Hematopoietic multipotent progenitor cell treated with erythropoietin and hydrocortisone succinate and interleukin-3 and kit ligand, for 15 days (in vitro differentiated cells): ENCODE measurements around the gene ABLIM2.

Source experiments
- DNase-seq: peaks from one replicate; pipeline ENCODE4 v3.0.0-alpha.2; 2015; ENCODE audit warnings: low spot score

Gene ABLIM2

DNA sequence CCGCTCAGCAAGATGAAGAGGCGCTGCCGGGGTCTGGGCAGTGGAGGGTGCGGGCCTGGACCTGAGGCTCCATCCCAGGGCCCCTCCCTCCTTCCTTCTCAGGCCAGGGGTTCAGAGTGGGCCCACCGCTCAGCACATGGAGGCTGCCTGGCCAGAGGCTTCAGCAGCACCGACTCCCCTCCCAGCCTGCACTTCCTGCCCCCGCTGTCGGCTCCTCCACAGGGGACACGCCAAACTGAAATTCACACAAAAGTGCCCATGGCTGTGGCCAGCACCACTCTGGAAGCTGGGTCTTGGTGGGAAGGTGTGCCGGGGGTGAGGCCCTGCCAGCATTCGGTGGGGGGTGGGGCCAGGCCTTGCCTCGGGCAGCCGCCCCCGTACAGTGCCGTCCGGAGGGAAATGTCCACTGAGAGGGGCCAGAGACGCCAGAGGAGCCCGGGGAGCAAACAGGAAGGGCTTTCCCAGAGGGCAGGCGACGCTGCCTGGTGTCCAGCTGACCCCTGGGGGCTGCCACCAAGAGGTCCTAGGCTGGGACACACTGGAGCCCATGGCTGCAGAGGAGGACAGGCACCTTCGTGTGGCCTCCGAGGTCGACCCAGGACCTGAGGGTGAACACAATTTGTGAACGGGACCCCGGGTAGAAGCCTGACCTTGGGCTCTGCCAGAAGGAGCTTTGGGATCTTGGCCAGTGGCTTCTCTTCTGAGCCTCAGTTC is 134.4 kb downstream of the ABLIM2 start:
- no peak for DNase-seq

DNA sequence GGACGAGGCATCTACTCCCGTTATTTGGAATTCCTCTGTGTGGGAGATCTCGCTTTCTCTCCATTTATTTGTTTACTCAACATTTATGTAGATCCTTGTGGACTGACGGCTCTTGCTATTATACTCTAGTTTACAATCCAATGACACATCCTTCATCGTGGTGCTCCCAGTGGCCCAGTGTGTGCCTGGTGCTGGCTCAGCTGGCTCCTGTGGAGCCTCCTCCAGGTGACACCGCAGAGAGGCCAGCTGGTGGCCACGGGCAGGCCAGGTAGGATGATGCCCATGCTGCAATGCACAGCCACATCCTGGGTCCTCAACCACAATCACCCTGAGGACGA is 134.9 kb downstream of the ABLIM2 start:
- DNase-seq = no peak

DNA sequence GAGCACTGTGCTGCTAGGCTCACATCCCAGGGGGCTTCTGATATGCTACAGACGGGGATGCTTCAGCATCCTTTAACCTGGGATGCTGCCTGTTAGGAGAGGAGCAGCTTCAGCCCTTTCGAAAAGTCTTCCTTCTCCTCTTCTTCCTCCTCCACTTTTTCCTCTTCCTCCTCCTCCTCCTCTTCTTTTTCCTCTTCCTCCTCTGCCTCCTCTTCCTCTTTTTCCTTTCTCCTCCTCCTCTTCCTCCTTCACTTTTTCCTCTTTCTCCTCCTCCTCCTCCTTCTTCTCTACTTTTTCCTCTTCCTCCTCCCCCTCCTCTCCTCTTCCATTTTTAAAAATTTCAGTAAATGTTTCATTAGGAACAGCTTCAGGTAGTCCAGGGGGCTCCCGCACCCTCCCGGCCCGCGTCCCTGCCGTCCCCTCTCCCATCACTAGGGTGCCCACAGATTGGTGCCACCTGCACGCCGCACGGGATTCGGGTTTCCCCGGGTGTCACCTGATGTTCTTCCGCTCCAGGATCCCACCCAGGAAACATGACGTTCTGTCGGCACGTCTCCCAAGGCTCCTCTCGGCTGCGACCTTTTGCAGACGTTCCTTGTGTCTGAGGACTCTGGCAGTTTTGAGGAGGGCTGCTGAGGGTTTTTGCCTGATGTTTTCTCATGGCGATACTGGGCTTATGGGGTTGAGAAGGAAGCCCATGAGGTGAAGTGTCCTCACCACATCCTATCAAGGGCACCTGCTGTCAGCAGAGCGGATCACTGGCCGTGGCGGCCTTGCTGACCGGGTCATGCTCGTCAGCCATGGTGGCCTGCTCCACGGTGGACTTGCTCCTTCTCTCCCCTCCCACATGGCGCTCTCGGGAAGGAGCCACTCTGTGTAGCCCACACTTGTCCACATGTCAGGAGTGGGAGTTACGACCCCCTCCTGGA is 135.6 kb downstream of the ABLIM2 start:
- no peak for DNase-seq

DNA sequence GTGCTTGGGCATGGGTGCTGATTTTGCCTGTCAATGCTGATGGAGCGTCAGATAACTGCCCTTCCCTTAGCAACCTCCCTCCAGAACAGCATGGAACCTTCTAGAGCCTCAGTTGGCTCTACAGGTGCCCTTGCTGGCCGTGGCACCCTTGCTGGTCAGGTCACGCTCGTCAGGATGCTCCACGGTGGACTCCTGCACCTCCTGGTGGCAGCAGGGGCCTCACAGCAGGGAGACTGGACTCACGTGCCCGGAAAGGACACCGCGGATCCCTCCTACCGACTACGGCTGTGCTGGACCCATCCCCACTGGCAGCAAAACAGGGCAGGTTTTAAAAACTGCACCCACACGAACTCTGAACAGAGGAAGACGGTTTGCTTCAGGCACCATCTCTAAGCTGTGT is 136.8 kb downstream of the ABLIM2 start:
- no peak for DNase-seq

DNA sequence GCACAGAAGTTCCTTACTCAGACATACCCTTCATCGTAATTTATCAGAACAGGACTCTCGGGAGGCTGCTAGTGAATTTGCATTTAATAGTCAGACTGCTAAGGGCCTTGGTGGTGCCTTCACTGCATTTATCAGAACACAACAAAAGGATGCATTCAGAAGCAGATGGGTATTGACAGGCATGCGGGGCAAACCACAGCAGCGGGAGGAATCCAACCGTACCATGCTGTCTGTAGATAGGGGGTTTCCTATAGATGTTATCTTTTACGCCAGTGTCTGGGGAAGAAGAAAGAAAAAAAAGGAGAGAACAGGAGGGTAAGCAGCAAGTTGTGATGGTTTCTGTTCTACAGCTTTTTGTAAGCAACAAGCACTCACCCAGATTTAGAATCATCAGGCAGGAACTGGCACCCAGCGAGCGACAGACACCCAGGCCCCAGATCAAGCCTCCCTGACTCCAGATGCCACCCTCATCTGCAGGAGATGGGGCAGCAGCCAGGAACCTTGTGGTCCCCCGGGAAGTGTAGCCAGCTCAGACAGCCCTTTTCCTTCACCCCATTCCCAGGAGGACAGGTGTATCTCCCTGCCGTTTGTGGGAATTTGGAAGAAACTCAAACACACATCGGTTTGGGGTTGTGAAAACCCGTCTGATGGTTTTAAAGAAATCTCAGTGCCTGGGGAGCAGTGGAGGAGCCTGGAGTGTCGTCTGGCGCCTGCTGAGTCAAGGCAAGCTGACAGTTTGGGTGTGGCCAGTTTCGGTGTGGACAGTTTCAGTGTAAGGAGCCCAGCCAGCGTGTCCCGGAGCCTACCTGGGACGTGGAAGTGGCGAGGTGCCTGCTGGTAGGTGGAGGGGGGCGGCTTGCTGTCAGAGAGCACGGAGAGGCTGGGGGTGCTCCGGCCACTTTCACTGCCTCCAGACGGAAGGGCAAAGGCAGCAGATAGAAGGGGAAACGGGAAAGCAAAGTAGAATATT is 138.9 kb downstream of the ABLIM2 start:
- no peak for DNase-seq

DNA sequence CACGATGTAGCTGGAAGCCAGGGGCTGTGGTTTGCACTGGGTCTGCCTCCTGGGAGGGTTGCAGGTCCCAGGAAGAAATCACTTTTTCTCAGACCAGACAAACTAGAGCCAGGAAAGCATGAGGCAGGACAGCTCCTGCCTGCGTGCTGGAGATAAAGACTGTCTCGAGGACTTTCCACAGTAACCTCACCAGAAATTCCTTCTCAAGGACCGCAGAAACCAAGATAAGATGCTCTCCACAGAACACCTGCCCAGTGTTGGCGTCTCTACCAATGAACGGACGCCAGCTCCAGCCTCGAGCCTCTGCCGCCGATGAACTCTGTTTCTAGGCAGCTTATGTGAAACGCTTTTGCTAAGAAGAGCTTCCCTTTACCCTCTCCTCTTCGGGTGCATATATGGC is 142.1 kb downstream of the ABLIM2 start:
- DNase-seq = no peak

DNA sequence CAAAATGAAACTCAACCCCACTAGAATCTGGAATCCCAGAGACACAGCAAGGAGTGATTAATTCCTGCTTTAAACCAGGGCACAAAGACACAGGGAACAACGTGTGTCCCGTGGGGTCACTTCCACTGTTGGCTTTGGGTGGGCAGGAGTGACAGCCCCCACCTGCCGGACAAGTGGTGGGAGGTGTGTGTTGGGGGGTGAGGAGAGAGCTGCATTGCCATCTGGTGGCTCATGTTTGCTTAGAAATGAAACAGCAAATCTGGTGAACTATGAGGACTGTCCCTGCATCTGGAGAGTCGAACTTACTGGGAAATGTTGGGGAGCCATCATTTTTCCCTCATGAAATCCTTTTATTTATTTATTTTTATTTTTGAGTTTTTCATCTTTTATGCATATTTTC is 143.1 kb downstream of the ABLIM2 start:
- DNase-seq = no peak

DNA sequence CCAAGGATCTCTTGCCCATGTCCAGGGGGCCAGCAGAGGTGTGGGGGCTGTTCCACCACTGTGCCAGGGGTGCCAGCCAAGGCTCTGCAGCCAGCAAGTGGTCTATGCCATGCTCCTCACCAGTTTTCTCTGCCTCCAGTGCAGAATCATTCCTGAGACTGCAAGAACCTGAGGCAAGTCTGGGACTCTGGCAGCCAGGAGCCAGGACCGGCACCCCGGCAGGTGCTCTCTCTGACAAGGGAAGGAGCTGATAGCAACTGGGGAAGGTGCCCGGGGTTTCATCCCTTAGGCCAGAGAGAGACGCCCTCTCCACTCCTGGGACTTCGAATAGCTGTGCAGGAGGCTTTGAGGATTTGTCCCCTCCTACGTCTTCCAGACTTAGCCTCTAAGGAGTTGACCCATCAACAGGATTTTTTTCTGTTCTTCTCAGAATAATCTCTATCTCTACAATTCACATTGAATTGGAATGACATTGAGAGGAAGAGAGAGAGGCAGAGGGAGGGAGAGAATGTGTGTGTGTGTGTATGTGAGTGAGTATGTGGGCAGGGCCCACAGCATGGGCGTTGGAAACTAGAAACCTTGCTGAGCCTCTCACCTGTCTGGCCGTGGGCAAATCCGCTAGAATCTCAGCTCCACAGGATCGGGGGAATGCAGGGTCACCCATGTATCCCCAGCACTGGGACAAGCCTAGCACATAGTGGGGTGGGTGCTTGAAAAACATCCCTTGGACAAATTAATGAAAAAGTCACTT is 144.5 kb downstream of the ABLIM2 start:
- DNase-seq = no peak

DNA sequence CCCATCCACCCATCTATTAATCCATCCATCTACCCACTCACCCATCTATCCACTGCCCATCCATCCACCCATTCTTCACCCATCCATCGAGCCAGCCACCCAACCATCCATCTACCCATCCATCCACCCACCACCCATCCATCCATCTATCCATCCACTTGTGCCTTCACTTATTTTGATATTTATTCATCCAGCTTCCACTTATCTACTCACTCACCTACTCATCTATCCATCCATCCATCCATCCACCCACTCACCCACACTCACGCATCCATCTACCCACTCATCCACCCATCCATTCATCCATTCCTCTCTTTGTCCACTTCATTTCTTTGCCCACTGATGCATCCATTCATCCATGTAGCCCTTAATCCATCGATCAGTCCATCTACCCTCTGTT is 146.1 kb downstream of the ABLIM2 start:
- no peak for DNase-seq

DNA sequence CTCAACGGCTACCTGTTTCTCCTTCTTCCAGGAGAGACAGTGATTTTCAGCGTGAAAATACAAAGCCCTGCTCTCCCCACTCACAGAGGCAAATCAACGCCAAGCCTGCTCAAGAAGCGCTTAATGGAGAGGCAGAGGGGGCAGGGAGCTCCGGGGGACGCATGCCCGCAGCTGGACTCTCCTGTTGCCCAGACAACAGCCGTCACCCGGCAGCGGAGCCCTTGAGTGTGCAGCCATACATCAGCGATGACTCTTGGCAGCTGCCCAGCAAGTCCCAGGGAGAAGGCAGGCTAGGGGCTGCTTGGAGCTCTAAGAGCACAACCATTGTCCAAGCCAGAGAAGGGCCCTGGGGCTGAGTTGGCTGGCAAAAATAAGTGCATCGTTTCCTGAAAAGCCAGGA is 148.0 kb downstream of the ABLIM2 start:
- no peak for DNase-seq

DNA sequence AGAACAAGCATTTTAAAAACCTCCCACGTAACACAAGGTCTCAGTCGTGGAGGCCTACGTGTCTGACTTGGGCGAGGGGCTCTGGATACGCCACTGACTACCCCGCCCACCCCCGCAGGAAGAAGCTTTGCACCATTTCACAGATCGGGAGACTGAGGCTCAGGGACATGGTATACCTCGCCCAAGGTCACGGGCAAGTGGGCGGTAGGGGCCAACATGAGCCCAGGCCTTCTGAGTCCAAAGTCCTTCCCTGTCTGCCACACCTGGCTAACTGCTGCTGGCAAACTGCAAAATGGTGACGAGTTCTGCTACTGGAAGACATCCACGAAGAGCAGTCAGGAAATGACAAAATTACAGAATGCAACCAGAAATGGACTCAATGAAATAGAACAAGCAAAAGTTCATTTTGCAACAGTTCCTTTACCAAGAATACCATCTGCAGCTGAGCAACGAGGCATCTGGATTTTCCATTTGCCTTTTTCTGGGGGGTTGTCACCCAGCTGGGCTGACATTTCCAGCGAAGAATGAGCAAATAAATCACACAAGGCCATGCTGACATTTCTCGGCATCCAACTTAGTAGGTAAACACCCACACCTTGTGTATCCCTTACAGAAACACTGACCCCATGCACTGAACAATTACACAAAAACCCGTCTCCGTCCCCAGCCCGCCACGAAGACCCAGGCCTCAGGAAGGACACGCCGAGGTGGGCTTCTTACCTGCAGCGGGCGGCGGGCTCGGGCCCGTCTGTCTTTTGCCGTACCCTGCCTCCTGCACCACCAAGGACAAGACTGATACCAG is 148.7 kb downstream of the ABLIM2 start:
- no peak for DNase-seq

DNA sequence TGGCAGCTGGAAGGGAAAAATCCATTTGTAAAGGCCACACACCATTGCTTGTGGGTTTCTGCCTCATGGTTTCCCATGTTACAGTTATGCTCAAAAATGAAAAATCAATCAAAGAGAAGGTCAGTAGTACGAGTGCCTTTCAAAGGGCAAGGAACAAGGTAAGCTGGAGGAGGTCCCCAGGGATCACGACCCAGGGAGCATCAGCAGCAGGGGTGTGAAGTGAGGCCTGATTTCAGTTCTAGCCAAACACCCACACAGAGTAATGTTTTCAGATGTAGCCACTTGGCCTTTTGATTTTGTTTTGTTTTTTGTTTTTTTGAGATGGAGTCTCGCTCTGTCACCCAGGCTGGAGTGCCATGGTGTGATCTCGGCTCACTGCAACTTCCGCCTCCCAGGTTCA is 149.5 kb downstream of the ABLIM2 start:
- no peak for DNase-seq

DNA sequence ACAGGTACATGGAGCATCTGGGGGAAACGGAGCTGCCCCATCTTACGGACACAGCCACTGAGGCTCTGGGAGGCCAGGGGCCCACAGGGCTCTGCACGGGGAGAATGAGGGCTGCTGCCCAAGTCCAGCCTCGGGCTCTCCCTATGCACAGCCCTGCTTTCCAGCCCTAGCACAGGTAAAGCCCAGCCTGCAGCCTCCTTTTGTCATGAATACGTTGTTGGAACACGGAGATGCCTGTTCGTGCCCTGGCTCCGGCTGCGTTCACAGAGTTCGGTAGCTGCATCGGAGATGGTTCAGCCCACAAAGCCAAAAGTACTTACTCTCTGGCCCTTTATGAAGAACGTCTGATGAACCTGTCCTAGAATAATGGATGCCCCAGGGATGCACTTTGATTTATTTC is 150.2 kb downstream of the ABLIM2 start:
- no peak for DNase-seq

DNA sequence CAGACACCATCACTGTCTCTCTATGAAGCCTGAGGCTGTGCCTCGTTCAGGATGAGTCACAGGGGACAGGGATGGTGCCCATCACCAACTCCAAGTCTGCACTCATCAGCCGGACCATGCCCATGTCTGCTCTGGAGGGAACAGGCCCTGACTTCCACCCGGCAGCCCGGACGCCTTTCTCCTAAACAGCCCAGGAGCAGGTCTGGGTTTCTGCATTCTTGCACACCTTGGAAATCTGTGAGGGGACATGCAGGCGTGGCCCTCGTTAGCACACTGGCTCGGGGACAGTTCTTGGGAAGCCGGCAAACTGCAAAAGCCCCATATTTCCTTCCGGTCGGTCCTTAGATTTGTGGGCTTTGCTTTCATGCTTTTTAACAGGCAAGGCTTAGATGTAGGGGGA is 151.0 kb downstream of the ABLIM2 start:
- no peak for DNase-seq

DNA sequence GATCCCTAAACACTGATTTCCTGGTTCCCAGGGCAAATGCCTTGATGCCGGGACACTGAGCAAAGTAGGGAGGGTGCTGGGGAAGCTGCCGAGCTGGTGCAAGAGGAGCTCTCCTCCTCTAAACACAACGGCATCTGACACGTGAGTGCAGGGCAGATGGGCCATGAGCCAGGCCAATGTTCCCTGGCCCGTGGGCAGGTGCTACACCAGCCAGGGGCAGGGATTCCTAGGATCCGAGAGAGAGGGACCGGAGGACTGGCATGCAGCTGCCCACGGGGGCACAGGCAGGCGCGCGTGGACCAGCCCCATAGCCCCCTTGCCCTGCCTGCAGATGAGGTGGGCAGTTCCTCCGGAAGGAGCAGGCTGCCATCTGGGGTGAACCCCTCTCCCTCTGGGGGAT is 152.1 kb downstream of the ABLIM2 start:
- DNase-seq = no peak

DNA sequence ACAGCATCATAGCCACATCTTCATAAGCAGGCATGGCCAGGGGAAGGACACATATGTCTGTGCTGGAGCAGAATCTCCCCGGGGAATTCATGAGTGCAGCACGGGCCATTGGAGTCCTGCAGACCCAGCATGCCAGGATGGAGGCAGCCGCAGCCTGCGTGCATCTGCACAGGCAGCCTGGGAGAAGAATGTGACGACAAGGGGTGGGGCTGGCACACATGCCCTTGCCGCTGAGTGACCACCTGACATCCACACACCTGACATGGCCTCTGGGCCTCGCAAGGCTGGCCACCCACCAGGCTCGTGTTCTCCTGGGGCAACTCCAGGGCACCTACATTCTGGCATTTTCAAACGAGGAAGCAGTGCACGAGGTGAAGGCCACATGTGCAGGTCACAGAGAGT is 152.8 kb downstream of the ABLIM2 start:
- DNase-seq = no peak

DNA sequence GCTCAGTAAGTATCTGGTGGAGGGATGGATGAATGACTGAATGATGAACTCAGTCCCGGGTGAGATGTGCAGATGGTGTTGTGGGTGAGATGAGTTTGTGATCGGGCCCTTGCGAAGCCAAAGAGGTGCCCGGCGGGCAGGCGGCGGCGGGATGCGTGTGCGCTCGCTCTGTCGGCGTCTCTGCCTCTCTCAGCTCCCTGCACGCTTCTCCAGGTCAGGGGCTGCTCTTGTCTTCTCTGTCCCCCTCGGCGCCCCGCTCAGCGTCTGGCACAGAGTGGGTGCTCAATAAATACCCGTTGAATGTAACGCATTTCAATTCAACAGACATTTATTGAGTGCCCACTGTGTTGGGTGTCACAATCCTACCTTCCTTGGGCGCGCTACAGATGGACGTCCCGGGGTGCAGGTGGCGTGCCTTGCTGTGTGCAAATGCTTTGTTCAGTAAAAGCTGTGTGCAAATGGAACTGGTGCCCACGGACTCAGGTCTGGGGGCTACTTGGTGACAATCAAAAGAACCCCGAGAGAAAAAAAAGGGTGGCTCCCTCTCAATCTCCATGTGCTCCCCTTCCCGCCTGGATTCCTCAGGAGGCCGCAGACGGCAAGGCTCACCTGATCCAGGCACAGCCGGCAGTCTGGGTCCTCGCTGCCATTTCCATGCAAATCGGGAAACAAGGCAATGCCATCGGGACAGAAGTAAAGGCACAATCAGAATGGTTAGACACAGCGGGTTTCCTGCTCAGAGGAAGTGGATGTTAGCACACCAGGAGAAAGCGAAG is 153.4 kb downstream of the ABLIM2 start:
- no peak for DNase-seq

DNA sequence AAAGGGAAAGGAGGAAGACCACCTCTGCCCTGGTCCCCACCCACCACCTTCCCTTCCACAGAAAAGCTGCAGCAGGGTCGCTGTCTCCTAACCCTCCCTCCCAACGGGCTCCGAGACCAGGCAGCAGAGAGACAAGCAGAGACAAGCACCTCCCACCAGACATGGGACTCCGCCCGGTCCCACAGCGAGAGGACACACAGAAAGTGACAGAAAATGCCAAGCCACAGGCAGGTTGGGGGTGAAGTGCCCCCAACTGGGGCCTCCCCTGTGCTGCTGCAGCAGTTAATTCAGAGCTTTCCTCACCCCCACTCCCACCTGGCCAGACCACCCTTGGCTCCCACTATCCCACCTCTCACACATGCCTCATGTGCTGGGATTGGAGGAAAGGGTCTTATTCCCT is 154.5 kb downstream of the ABLIM2 start:
- no peak for DNase-seq

DNA sequence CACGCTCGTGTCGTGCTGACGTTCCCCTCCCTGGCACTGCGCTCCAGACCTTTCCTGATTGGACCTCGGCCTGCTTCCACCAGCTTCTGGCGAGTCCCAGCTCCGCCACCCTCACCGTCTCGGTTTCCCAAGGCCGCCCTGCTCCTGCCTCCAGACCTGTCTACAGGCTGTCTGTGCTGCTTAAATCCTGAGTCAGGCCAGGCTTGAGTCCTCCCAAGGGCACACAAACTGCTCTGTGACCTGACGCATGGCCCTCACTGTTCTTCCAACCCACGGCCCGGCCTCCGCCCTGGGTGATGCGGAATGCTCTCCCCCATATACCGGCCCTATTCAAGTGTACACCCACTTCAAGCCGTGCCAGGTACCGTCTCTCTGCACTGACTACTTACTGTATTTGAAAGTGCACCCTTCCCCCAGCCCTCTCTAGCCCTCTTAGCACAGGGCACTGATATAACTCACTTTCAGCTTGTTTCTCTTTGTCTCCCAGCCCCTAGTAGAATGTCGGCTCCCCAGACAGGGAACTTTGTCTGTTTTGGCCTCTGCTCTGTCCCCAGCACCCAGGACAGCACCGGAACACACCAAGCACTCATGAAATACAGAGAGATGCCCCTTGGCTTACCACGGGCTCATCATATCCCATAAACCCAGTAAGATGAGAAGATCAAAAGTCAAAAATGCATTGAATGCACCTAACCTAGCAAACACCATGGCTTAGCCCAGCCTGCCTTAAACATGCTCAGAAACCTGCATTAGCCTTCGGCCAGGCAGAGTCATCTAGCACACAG is 155.9 kb downstream of the ABLIM2 start:
- DNase-seq = no peak
